ENCODE data around the gene BPGM. TPM values are rescaled to one million over a fixed set of nuclear protein-coding genes. Genes with fewer than 3 reads are reported as not detected.

Gene BPGM
- total and polyA plus RNA-seq, 11 donors: 12.3 to 26.0 (median 15.4) TPM

GRCh38 chr7:134714470-134715205 lies 68.0 kb downstream of the BPGM start:
- Histone ChIP-seq H3K4me3 (no peak overlapping the region), H3K4me1 (peaks cover 0 to 10% (median 0%) of the 10 kb centered on the region in 12 donors), H3K36me3 (no peaks in the 10 kb centered on the region), H3K27ac (no peak overlapping the region), H3K27me3 (no peaks in the 10 kb centered on the region), H3K9me3 (no peaks in the 10 kb centered on the region)
- intact Hi-C loops (cut with DNase I): no loop called here
- DNase-seq (no peak), ATAC-seq (no peak)
- 90 to 98% (median 95%) methylated on average over 2 of the region's 2 CpGs for whole genome bisulfite sequencing, 4 donors
- TF ChIP-seq, protein P1, sequence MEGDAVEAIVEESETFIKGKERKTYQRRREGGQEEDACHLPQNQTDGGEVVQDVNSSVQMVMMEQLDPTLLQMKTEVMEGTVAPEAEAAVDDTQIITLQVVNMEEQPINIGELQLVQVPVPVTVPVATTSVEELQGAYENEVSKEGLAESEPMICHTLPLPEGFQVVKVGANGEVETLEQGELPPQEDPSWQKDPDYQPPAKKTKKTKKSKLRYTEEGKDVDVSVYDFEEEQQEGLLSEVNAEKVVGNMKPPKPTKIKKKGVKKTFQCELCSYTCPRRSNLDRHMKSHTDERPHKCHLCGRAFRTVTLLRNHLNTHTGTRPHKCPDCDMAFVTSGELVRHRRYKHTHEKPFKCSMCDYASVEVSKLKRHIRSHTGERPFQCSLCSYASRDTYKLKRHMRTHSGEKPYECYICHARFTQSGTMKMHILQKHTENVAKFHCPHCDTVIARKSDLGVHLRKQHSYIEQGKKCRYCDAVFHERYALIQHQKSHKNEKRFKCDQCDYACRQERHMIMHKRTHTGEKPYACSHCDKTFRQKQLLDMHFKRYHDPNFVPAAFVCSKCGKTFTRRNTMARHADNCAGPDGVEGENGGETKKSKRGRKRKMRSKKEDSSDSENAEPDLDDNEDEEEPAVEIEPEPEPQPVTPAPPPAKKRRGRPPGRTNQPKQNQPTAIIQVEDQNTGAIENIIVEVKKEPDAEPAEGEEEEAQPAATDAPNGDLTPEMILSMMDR (IDR thresholded peaks at IDR 0.05): no peak
- no peak for TF ChIP-seq POLR2A (IDR thresholded peaks at IDR 0.05)

GRCh38 chr7:134718211-134718875 lies 71.7 kb downstream of the BPGM start:
- intact Hi-C loops (cut with DNase I): no loop called here
- H3K4me1 ChIP-seq: peaks cover 0 to 28% (median 5%) of the 10 kb centered on the region in 12 donors
- H3K4me3 ChIP-seq: no peak overlapping the region
- TF ChIP-seq, protein P1 (IDR thresholded peaks at IDR 0.05): no peak
- TF ChIP-seq POLR2A (IDR thresholded peaks at IDR 0.05): no peak
- no peak overlapping the region for H3K27ac ChIP-seq
- no peak for ATAC-seq
- H3K27me3 ChIP-seq: no peaks in the 10 kb centered on the region
- DNase-seq: no peak
- no peaks in the 10 kb centered on the region for H3K36me3 ChIP-seq
- WGBS, 4 donors: 79 to 89% (median 85%) methylated on average over 2 of the region's 2 CpGs
- H3K9me3 ChIP-seq: no peaks in the 10 kb centered on the region

DNA sequence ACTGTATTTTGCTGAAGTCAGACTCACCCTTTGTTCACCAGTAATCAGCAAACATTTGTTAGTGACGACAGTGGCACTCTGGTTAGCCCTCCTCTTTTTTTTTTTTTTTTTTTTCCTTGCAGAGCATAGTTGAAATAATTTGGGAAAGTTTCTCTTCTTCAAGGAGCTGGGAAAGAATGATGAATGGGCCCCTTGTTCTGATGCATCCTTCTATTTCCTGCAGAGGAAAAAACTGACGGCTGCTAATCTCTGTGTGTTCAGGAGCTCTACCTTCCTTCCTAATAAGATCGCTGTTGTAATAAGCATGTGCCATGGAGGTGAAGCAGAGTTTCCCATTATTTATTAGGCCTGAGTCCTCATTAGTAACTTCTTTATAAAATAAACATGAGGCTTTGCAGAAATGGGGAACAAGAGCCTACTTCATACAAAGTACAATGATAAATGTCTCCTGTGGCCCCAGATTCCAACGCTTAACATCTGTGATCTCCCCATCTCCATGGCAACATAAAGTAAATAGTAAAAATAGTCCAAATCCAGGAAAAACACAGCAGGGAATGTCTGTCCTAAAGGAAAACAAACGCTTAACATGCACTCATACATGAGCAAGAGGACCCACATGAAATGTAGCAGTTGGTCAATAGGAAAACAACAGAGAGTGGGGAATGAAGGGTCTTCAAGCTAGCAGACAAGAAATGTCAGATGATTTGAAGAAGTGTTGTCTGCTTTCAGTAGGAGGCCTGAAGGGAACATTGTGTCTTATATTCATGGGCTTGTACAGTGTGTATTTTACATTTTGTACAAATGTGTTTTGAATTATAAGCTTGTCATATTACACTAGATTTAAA lies 73.7 kb downstream of the BPGM start:
- Histone ChIP-seq H3K27ac (peak overlapping the region; percentile 17 to 91 (median 59)), H3K9me3 (no peaks in the 10 kb centered on the region), H3K4me3 (no peak overlapping the region), H3K36me3 (no peaks in the 10 kb centered on the region), H3K4me1 (peaks cover 0 to 39% (median 6%) of the 10 kb centered on the region in 12 donors), H3K27me3 (no peaks in the 10 kb centered on the region)
- TF ChIP-seq POLR2A (IDR thresholded peaks at IDR 0.05): no peak
- TF ChIP-seq, protein P1 (IDR thresholded peaks at IDR 0.05): no peak
- no peak for DNase-seq
- peak; percentile 53 to 61 (median 58) for ATAC-seq
- intact Hi-C loops (cut with DNase I): no loop called here
- 39 to 45% (median 44%) methylated on average over 5 of the region's 5 CpGs for WGBS, 4 donors

DNA sequence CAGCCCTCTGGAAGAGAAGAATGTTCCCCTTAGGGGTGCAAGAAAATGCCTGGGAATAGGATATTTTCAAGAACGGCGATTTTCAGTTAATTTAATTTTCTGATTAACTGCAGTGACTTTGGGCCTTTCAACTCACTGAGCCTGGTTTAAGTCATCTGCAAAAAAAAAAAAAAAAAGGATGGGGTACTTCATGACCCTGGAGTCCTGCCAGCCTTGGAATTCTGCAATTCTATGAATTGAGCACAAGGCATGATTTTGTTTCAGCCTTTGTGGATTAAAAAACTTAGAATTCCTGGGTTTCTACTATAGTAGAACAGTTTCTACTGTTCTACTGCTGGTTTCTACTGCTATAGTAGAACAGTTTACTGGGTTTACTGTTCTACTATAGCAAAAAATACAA lies 74.5 kb downstream of the BPGM start:
- no peak for ATAC-seq
- 64 to 77% (median 71%) methylated on average over 2 of the region's 2 CpGs for WGBS, 4 donors
- Histone ChIP-seq H3K4me3 (no peak overlapping the region), H3K4me1 (peaks cover 0 to 39% (median 6%) of the 10 kb centered on the region in 12 donors), H3K36me3 (no peaks in the 10 kb centered on the region), H3K27me3 (no peaks in the 10 kb centered on the region), H3K27ac (peak overlapping the region in 11 of 12 donors; percentile 17 to 91 (median 62)), H3K9me3 (peaks cover 0 to 6% (median 0%) of the 10 kb centered on the region in 12 donors)
- DNase-seq: no peak
- no peak for TF ChIP-seq POLR2A (IDR thresholded peaks at IDR 0.05)
- intact Hi-C loops (cut with DNase I): no loop called here

All from heart left ventricle (tissue), 16 donors.